Measurements from ENCODE around the gene MMP13. TPM values are rescaled to one million over a fixed set of nuclear protein-coding genes. Genes with fewer than 3 reads are reported as not detected.

Gene MMP13
- total and polyA plus RNA-seq, 2 donors (not counting 1 experiment from before 2014, with no cell fraction given): not detected

DNA sequence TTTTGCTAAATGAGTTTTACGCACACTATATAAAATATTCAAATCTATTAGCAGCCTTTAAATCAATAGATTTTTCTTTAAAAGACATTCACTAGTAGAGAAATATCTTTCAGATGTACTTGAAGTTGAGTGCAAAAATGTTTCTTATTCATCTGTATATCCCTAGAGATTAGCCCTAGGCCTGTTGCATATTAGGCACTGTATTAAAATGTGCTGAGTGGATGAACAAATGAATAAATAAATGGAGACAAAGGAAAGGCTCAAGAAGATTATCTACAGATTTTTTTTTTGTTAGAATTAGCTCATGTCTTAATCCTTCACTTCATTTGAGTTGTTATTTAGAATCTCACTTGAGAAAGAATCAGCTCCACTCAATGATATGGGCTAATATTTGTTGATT is 12.0 kb upstream of the MMP13 start:
- H3K27ac ChIP-seq (ENCODE audit: low read length in 2 of 2): no peak overlapping the region
- intact Hi-C loops (cut with micrococcal nuclease): no loop called here
- TF ChIP-seq EZH2 (IDR thresholded peaks at IDR 0.05; ENCODE audit: borderline replicate concordance, insufficient read depth, low read depth, low read length, poor library complexity, severe bottlenecking): no peak
- TF ChIP-seq, protein P1, sequence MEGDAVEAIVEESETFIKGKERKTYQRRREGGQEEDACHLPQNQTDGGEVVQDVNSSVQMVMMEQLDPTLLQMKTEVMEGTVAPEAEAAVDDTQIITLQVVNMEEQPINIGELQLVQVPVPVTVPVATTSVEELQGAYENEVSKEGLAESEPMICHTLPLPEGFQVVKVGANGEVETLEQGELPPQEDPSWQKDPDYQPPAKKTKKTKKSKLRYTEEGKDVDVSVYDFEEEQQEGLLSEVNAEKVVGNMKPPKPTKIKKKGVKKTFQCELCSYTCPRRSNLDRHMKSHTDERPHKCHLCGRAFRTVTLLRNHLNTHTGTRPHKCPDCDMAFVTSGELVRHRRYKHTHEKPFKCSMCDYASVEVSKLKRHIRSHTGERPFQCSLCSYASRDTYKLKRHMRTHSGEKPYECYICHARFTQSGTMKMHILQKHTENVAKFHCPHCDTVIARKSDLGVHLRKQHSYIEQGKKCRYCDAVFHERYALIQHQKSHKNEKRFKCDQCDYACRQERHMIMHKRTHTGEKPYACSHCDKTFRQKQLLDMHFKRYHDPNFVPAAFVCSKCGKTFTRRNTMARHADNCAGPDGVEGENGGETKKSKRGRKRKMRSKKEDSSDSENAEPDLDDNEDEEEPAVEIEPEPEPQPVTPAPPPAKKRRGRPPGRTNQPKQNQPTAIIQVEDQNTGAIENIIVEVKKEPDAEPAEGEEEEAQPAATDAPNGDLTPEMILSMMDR (IDR thresholded peaks at IDR 0.05): no peak
- POLR2A ChIA-PET: no interaction called here
- H3K36me3 ChIP-seq (replicated peaks in 1 of 2; ENCODE audit: control extremely low read depth in 1 of 2, control insufficient read depth in 1 of 2, extremely low read depth in 1 of 2, insufficient read depth in 2 of 2, low read length in 1 of 2): no peaks in the 10 kb centered on the region
- Mint-ChIP-seq H3K4me1 (no peaks in the 10 kb centered on the region), H3K27me3 (peaks cover 23% of the 10 kb centered on the region), H3K4me3 (no peak overlapping the region), H3K9me3 (ENCODE audit: insufficient read depth) (no peaks in the 10 kb centered on the region), H3K27ac (no peak overlapping the region)
- no peaks in the 10 kb centered on the region for H3K4me1 ChIP-seq (ENCODE audit: control insufficient read depth in 2 of 2, insufficient read depth in 2 of 2, low read length in 2 of 2)
- H4K20me1 ChIP-seq (ENCODE audit: control insufficient read depth, insufficient read depth, low read length, poor library complexity, severe bottlenecking): no peaks in the 10 kb centered on the region
- peaks cover 0 to 3% (median 0%) of the 10 kb centered on the region in 4 experiments for H3K27me3 ChIP-seq (replicated peaks in 1 of 4; ENCODE audit: control extremely low read depth in 1 of 4, control insufficient read depth in 3 of 4, insufficient read depth in 4 of 4, low read length in 3 of 4)
- no peaks in the 10 kb centered on the region for H3K9me3 ChIP-seq (ENCODE audit: control extremely low read depth in 1 of 3, control insufficient read depth in 2 of 3, insufficient read depth in 1 of 3, low read length in 2 of 3)
- ATAC-seq (ENCODE audit: low read depth): no peak
- H3K4me3 ChIP-seq (ENCODE audit: control extremely low read depth in 1 of 5, extremely low read depth in 1 of 5, insufficient read depth in 1 of 5, low read depth in 2 of 5, low read length in 4 of 5): no peak overlapping the region
- no peak for DNase-seq
- no peaks in the 10 kb centered on the region for H3K79me2 ChIP-seq (ENCODE audit: control insufficient read depth, insufficient read depth, low read length)
- H3K4me2 ChIP-seq (replicated peaks; ENCODE audit: low read depth, low read length, poor library complexity, severe bottlenecking): no peak overlapping the region
- no peak overlapping the region for H3K9ac ChIP-seq (ENCODE audit: low read length)
- WGBS (ENCODE audit: insufficient coverage): no CpG with 5 or more reads among the region's 1 CpG
- CTCF ChIA-PET: no interaction called here
- no peak overlapping the region for H2AFZ ChIP-seq (ENCODE audit: insufficient read depth, low read depth, low read length, poor library complexity, severe bottlenecking)

DNA sequence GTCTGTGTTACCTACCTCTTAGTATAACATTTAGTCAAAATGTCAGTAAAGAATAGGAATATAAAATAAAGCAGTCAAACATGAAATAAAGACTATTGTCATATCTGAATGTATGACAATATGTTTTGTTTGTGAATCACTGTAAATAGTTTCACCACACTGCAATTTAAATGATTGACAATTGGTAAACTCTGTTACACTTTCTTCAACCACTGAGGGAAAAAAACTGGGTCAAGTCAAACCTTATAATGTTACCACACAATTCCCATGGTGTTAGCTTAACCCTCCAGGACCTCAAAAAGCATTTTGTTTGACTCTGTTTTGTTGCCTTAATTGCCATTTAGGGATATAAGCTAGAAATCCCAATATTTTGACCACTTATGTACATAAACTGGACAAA is 10.5 kb upstream of the MMP13 start:
- no peaks in the 10 kb centered on the region for H4K20me1 ChIP-seq (ENCODE audit: control insufficient read depth, insufficient read depth, low read length, poor library complexity, severe bottlenecking)
- H3K79me2 ChIP-seq (ENCODE audit: control insufficient read depth, insufficient read depth, low read length): no peaks in the 10 kb centered on the region
- Mint-ChIP-seq H3K4me3 (no peak overlapping the region), H3K27ac (no peak overlapping the region), H3K27me3 (peaks cover 10% of the 10 kb centered on the region), H3K4me1 (no peaks in the 10 kb centered on the region), H3K9me3 (ENCODE audit: insufficient read depth) (no peaks in the 10 kb centered on the region)
- H3K9ac ChIP-seq (ENCODE audit: low read length): no peak overlapping the region
- no peak overlapping the region for H3K27ac ChIP-seq (ENCODE audit: low read length in 2 of 2)
- H3K4me1 ChIP-seq (ENCODE audit: control insufficient read depth in 2 of 2, insufficient read depth in 2 of 2, low read length in 2 of 2): no peaks in the 10 kb centered on the region
- ATAC-seq (ENCODE audit: low read depth): no peak
- intact Hi-C loops (cut with micrococcal nuclease): no loop called here
- ChIA-PET POLR2A (no interaction called here), CTCF (no interaction called here)
- H3K4me3 ChIP-seq (ENCODE audit: control extremely low read depth in 1 of 5, extremely low read depth in 1 of 5, insufficient read depth in 1 of 5, low read depth in 2 of 5, low read length in 4 of 5): no peak overlapping the region
- DNase-seq: no peak
- H3K36me3 ChIP-seq (replicated peaks in 1 of 2; ENCODE audit: control extremely low read depth in 1 of 2, control insufficient read depth in 1 of 2, extremely low read depth in 1 of 2, insufficient read depth in 2 of 2, low read length in 1 of 2): no peaks in the 10 kb centered on the region
- TF ChIP-seq, protein P1 (IDR thresholded peaks at IDR 0.05): no peak
- no peak for TF ChIP-seq EZH2 (IDR thresholded peaks at IDR 0.05; ENCODE audit: borderline replicate concordance, insufficient read depth, low read depth, low read length, poor library complexity, severe bottlenecking)
- H3K9me3 ChIP-seq (ENCODE audit: control extremely low read depth in 1 of 3, control insufficient read depth in 2 of 3, insufficient read depth in 1 of 3, low read length in 2 of 3): no peaks in the 10 kb centered on the region
- no peak overlapping the region for H2AFZ ChIP-seq (ENCODE audit: insufficient read depth, low read depth, low read length, poor library complexity, severe bottlenecking)
- peaks cover 0 to 3% (median 0%) of the 10 kb centered on the region in 4 experiments for H3K27me3 ChIP-seq (replicated peaks in 1 of 4; ENCODE audit: control extremely low read depth in 1 of 4, control insufficient read depth in 3 of 4, insufficient read depth in 4 of 4, low read length in 3 of 4)
- H3K4me2 ChIP-seq (replicated peaks; ENCODE audit: low read depth, low read length, poor library complexity, severe bottlenecking): no peak overlapping the region

All from B cell (primary cell).